GM11168 (cell line): ENCODE data around the gene GALNT9.

Experiments
- in situ Hi-C: fragments of 300-500 bp; cut with MboI; formaldehyde crosslinking; loops from one replicate; pipeline ENCODE4 v1.12.0; 2022; ENCODE audit warnings: low sequenced_read_pairs; ENCODE audit not compliant: unreplicated experiment

GALNT9 gene

GRCh38 chr12:132168311-132169031, 160.9 kb downstream of the GALNT9 start:
- in situ Hi-C loops = no loop called here

- in situ Hi-C loops = no loop called here
Measured at GRCh38 chr12:132167611-132168310, 161.6 kb downstream of the GALNT9 start.

- in situ Hi-C loops = no loop called here
Measured at GRCh38 chr12:132166801-132167591, 162.4 kb downstream of the GALNT9 start.

GRCh38 chr12:132166093-132166492, 163.3 kb downstream of the GALNT9 start:
- in situ Hi-C loops = no loop called here

GRCh38 chr12:132165584-132165983, 163.8 kb downstream of the GALNT9 start:
- in situ Hi-C loops = no loop called here

GRCh38 chr12:132164426-132164825, 165.0 kb downstream of the GALNT9 start:
- in situ Hi-C loops = no loop called here

- in situ Hi-C loops = no loop called here
Measured at GRCh38 chr12:132163911-132164288, 165.5 kb downstream of the GALNT9 start.

GRCh38 chr12:132163041-132163910, 166.1 kb downstream of the GALNT9 start:
- in situ Hi-C loops = no loop called here

GRCh38 chr12:132162508-132163031, 166.8 kb downstream of the GALNT9 start:
- in situ Hi-C loops = no loop called here

GRCh38 chr12:132161796-132162507, 167.4 kb downstream of the GALNT9 start:
- in situ Hi-C loops = no loop called here

GRCh38 chr12:132161036-132161781, 168.2 kb downstream of the GALNT9 start:
- in situ Hi-C loops = no loop called here

GRCh38 chr12:132160601-132161035, 168.8 kb downstream of the GALNT9 start:
- in situ Hi-C loops = no loop called here

- in situ Hi-C loops = no loop called here
Measured at GRCh38 chr12:132160016-132160415, 169.4 kb downstream of the GALNT9 start.

- in situ Hi-C loops = no loop called here
Measured at GRCh38 chr12:132159555-132160003, 169.8 kb downstream of the GALNT9 start.

GRCh38 chr12:132158677-132159554, 170.5 kb downstream of the GALNT9 start:
- in situ Hi-C loops = no loop called here

GRCh38 chr12:132157733-132158409, 171.5 kb downstream of the GALNT9 start:
- in situ Hi-C loops = no loop called here
